WTC11 (cell line): ENCODE measurements around the gene ANO10. TPM values are rescaled to one million over a fixed set of nuclear protein-coding genes. Genes with fewer than 3 reads are reported as not detected.

ENCODE experiments used
- ATAC-seq: fragments of 200-7000 bp; cut with Tn5 transposase; 2 replicates; pipeline ENCODE4 v1.10.0; 2021; ENCODE audit warnings: mild to moderate bottlenecking, moderate library complexity
- CTCF ChIA-PET: fragments of 300-600 bp; sonication (Branson Sonifier 250); formaldehyde crosslinking; loops from one replicate; lab custom pipeline; 2021; ENCODE audit warnings: antibody characterized with exemption; lab: Charles Lee
- POLR2A ChIA-PET: fragments of 350-600 bp; sonication (Branson Sonifier 250); formaldehyde crosslinking; loops from one replicate; lab custom pipeline; 2021; ENCODE audit warnings: antibody characterized with exemption; lab: Charles Lee
- DNase-seq: peaks from one replicate; pipeline ENCODE4 v3.0.0; 2021; ENCODE audit warnings: low spot score
- H3K27ac Mint-ChIP-seq: 2 replicates; pipeline ENCODE4 v1.8.0; 2021; ENCODE audit warnings: mixed read lengths
- H3K27me3 Mint-ChIP-seq: 2 replicates; pipeline ENCODE4 v1.8.0; 2021; ENCODE audit warnings: low read depth, mild to moderate bottlenecking, moderate library complexity, mixed read lengths
- H3K36me3 Mint-ChIP-seq: 2 replicates; pipeline ENCODE4 v1.8.0; 2021; ENCODE audit warnings: mixed read lengths
- H3K4me1 Mint-ChIP-seq: 2 replicates; pipeline ENCODE4 v1.8.0; 2022; ENCODE audit warnings: mixed read lengths
- H3K4me3 Mint-ChIP-seq: 2 replicates; pipeline ENCODE4 v1.8.0; 2021; ENCODE audit warnings: mild to moderate bottlenecking, moderate library complexity, mixed read lengths
- H3K9me3 Mint-ChIP-seq: 2 replicates; pipeline ENCODE4 v1.8.0; 2021; ENCODE audit warnings: mixed read lengths
- CREB1 ChIP-seq: sonication (generic); formaldehyde crosslinking; IDR thresholded peaks from 2 replicates; pipeline ENCODE4 v1.8.0; 2023; ENCODE audit warnings: mild to moderate bottlenecking, missing genetic modification reagents
- FOXJ3 ChIP-seq: sonication (generic); formaldehyde crosslinking; IDR thresholded peaks from 2 replicates; pipeline ENCODE4 v1.9.0; 2021; ENCODE audit warnings: missing genetic modification reagents, mild to moderate bottlenecking, borderline replicate concordance
- FOXP1 ChIP-seq: sonication (generic); formaldehyde crosslinking; IDR thresholded peaks from 2 replicates; pipeline ENCODE4 v1.8.0; 2022; ENCODE audit warnings: missing genetic modification reagents, mild to moderate bottlenecking, moderate library complexity, borderline replicate concordance
- GABPB1 ChIP-seq: sonication (generic); formaldehyde crosslinking; IDR thresholded peaks from 2 replicates; pipeline ENCODE4 v1.8.1; 2023; ENCODE audit warnings: mild to moderate bottlenecking, missing genetic modification reagents
- JUN ChIP-seq: sonication (generic); formaldehyde crosslinking; IDR thresholded peaks from 2 replicates; pipeline ENCODE4 v1.8.0; 2023; ENCODE audit warnings: mild to moderate bottlenecking, missing genetic modification reagents
- MXD4 ChIP-seq: fragments of 250-450 bp; sonication (Bioruptor Pico); IDR thresholded peaks from 2 replicates; pipeline ENCODE4 v1.8.0; 2021; ENCODE audit warnings: mild to moderate bottlenecking, moderate library complexity, borderline replicate concordance
- NR2C2 ChIP-seq: sonication (generic); formaldehyde crosslinking; IDR thresholded peaks from 2 replicates; pipeline ENCODE4 v1.8.0; 2022; ENCODE audit warnings: mild to moderate bottlenecking, missing genetic modification reagents
- SMAD3 ChIP-seq: sonication (generic); formaldehyde crosslinking; IDR thresholded peaks from 2 replicates; pipeline ENCODE4 v1.8.0; 2022; ENCODE audit warnings: missing genetic modification reagents, mild to moderate bottlenecking, borderline replicate concordance
- SMAD4 ChIP-seq: sonication (generic); formaldehyde crosslinking; IDR thresholded peaks from 2 replicates; pipeline ENCODE4 v1.8.0; 2022; ENCODE audit warnings: mild to moderate bottlenecking, missing genetic modification reagents
- SOX15 ChIP-seq: fragments of 250-450 bp; sonication (Bioruptor Pico); IDR thresholded peaks from 2 replicates; pipeline ENCODE4 v1.9.0; 2021; ENCODE audit warnings: mild to moderate bottlenecking
- SP1 ChIP-seq: sonication (generic); formaldehyde crosslinking; conservative IDR thresholded peaks from 2 replicates; pipeline ENCODE4 v1.8.1; 2022; ENCODE audit warnings: missing genetic modification reagents
- TEAD1 ChIP-seq: sonication (generic); formaldehyde crosslinking; IDR thresholded peaks from 2 replicates; pipeline ENCODE4 v1.8.0; 2022; ENCODE audit warnings: mild to moderate bottlenecking, missing genetic modification reagents
- ZNF232 ChIP-seq: sonication (generic); formaldehyde crosslinking; IDR thresholded peaks from 2 replicates; pipeline ENCODE4 v1.8.0; 2022; ENCODE audit warnings: mild to moderate bottlenecking, missing genetic modification reagents
- ZNF317 ChIP-seq: sonication (generic); formaldehyde crosslinking; IDR thresholded peaks from 2 replicates; pipeline ENCODE4 v1.8.1; 2023; ENCODE audit warnings: low read depth, mild to moderate bottlenecking, moderate library complexity, missing genetic modification reagents, borderline replicate concordance
- total RNA-seq: library from RNA; stranded (reverse); gene quantifications from 3 replicates; pipeline ENCODE4 v1.2.3, GENCODE V29; 2021
- TF ChIP-seq, protein P1 (sequence below): sonication (generic); formaldehyde crosslinking; IDR thresholded peaks from 2 replicates; pipeline ENCODE4 v1.8.1; 2023; ENCODE audit warnings: mild to moderate bottlenecking, missing genetic modification reagents
- TF ChIP-seq, protein P2 (sequence below): fragments of 250-450 bp; sonication (Bioruptor Pico); IDR thresholded peaks from 2 replicates; pipeline ENCODE4 v1.9.0; 2021; ENCODE audit warnings: mild to moderate bottlenecking
- TF ChIP-seq, protein P3 (sequence below): fragments of 200-600 bp; IDR thresholded peaks from 2 replicates; pipeline ENCODE4 v1.8.0; 2022; ENCODE audit warnings: antibody characterized with exemption
- TF ChIP-seq, protein P4 (sequence below): sonication (generic); formaldehyde crosslinking; IDR thresholded peaks from 2 replicates; pipeline ENCODE4 v1.8.0; 2022; ENCODE audit warnings: mild to moderate bottlenecking, missing genetic modification reagents
- TF ChIP-seq, protein P5 (sequence below): sonication (generic); formaldehyde crosslinking; IDR thresholded peaks from 2 replicates; pipeline ENCODE4 v1.8.1; 2023; ENCODE audit warnings: mild to moderate bottlenecking, missing genetic modification reagents, moderate library complexity
- TF ChIP-seq, protein P6 (sequence below): fragments of 250-450 bp; sonication (Bioruptor Pico); IDR thresholded peaks from 2 replicates; pipeline ENCODE4 v1.9.0; 2021; ENCODE audit warnings: moderate library complexity, mild to moderate bottlenecking, inconsistent platforms, borderline replicate concordance
- TF ChIP-seq, protein P7 (sequence below): sonication (generic); formaldehyde crosslinking; IDR thresholded peaks from 2 replicates; pipeline ENCODE4 v1.8.0; 2023; ENCODE audit warnings: missing genetic modification reagents, mild to moderate bottlenecking, borderline replicate concordance
- TF ChIP-seq, protein P8 (sequence below): fragments of 250-450 bp; sonication (Bioruptor Pico); IDR thresholded peaks from 2 replicates; pipeline ENCODE4 v1.9.0; 2021; ENCODE audit warnings: mild to moderate bottlenecking

ANO10 gene
- total RNA-seq, 1 experiment from 2014 or later = 35.1 TPM

DNA sequence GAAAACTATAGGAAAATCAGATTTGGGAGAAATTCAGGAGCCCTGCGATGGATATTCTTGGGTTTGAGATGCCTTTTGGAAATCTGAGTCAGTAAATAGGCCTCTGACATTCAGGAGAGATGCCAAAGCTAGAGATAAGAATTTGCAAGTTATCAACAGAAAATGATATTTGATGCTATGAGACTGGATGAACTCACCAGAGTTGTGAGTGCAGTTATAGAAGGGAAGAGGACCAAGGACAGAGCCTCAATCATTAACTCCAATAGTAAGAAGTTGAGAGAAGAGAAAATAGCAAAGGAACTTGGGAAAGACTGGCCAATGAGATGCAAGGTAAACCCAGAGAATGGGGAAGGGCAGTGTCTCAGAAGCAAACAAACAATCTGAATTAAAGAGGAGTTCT is 7.9 kb upstream of the ANO10 start:
- ATAC-seq (no peak), DNase-seq (no peak)
- Mint-ChIP-seq H3K36me3 (peaks cover 18% of the 10 kb centered on the region), H3K27me3 (no peaks in the 10 kb centered on the region), H3K9me3 (peaks cover 42% of the 10 kb centered on the region), H3K27ac (no peak overlapping the region), H3K4me1 (no peaks in the 10 kb centered on the region), H3K4me3 (no peak overlapping the region)
- ChIA-PET CTCF (no interaction called here), POLR2A (no interaction called here)
- TF ChIP-seq, protein P1, sequence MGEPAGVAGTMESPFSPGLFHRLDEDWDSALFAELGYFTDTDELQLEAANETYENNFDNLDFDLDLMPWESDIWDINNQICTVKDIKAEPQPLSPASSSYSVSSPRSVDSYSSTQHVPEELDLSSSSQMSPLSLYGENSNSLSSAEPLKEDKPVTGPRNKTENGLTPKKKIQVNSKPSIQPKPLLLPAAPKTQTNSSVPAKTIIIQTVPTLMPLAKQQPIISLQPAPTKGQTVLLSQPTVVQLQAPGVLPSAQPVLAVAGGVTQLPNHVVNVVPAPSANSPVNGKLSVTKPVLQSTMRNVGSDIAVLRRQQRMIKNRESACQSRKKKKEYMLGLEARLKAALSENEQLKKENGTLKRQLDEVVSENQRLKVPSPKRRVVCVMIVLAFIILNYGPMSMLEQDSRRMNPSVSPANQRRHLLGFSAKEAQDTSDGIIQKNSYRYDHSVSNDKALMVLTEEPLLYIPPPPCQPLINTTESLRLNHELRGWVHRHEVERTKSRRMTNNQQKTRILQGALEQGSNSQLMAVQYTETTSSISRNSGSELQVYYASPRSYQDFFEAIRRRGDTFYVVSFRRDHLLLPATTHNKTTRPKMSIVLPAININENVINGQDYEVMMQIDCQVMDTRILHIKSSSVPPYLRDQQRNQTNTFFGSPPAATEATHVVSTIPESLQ (CRISPR knock-in tag) = no peak
- TF ChIP-seq ZNF317 (CRISPR knock-in tag) (no peak), ZNF232 (CRISPR knock-in tag) (no peak), TEAD1 (CRISPR knock-in tag) (no peak), CREB1 (CRISPR knock-in tag) (no peak), FOXJ3 (CRISPR knock-in tag) (no peak), SP1 (CRISPR knock-in tag) (no peak), GABPB1 (no peak), SMAD3 (CRISPR knock-in tag) (no peak), NR2C2 (CRISPR knock-in tag) (no peak), FOXP1 (CRISPR knock-in tag) (no peak), SOX15 (CRISPR knock-in tag) (no peak), MXD4 (CRISPR knock-in tag) (no peak), JUN (CRISPR knock-in tag) (no peak)
- TF ChIP-seq, protein P2, sequence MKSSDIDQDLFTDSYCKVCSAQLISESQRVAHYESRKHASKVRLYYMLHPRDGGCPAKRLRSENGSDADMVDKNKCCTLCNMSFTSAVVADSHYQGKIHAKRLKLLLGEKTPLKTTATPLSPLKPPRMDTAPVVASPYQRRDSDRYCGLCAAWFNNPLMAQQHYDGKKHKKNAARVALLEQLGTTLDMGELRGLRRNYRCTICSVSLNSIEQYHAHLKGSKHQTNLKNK (CRISPR knock-in tag) = no peak
- TF ChIP-seq, protein P3, sequence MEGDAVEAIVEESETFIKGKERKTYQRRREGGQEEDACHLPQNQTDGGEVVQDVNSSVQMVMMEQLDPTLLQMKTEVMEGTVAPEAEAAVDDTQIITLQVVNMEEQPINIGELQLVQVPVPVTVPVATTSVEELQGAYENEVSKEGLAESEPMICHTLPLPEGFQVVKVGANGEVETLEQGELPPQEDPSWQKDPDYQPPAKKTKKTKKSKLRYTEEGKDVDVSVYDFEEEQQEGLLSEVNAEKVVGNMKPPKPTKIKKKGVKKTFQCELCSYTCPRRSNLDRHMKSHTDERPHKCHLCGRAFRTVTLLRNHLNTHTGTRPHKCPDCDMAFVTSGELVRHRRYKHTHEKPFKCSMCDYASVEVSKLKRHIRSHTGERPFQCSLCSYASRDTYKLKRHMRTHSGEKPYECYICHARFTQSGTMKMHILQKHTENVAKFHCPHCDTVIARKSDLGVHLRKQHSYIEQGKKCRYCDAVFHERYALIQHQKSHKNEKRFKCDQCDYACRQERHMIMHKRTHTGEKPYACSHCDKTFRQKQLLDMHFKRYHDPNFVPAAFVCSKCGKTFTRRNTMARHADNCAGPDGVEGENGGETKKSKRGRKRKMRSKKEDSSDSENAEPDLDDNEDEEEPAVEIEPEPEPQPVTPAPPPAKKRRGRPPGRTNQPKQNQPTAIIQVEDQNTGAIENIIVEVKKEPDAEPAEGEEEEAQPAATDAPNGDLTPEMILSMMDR = no peak
- TF ChIP-seq, protein P4, sequence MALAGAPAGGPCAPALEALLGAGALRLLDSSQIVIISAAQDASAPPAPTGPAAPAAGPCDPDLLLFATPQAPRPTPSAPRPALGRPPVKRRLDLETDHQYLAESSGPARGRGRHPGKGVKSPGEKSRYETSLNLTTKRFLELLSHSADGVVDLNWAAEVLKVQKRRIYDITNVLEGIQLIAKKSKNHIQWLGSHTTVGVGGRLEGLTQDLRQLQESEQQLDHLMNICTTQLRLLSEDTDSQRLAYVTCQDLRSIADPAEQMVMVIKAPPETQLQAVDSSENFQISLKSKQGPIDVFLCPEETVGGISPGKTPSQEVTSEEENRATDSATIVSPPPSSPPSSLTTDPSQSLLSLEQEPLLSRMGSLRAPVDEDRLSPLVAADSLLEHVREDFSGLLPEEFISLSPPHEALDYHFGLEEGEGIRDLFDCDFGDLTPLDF (CRISPR knock-in tag) = no peak
- TF ChIP-seq, protein P5, sequence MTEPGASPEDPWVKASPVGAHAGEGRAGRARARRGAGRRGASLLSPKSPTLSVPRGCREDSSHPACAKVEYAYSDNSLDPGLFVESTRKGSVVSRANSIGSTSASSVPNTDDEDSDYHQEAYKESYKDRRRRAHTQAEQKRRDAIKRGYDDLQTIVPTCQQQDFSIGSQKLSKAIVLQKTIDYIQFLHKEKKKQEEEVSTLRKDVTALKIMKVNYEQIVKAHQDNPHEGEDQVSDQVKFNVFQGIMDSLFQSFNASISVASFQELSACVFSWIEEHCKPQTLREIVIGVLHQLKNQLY (CRISPR knock-in tag) = no peak
- TF ChIP-seq, protein P6, sequence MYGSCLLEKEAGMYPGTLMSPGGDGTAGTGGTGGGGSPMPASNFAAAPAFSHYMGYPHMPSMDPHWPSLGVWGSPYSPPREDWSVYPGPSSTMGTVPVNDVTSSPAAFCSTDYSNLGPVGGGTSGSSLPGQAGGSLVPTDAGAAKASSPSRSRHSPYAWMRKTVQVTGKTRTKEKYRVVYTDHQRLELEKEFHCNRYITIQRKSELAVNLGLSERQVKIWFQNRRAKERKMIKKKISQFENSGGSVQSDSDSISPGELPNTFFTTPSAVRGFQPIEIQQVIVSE = no peak

DNA sequence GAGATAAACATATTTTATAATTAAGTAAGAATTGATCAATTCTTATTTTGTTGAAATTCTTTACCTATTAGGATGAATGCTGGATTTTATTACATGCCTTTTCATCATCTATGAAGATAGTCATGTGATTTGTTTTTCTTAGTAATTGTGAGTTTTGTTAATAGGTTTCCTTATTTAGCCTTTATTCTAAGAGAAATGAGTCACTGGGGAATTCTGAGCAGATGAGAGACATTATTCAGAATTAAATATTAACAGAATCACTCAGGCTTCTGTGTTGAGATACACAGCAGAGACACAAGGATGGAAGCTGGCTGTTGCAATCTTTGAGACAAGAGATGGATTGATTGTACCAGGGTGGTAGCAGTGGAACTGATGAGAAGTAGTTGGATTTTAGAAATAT is 7.4 kb upstream of the ANO10 start:
- no peaks in the 10 kb centered on the region for H3K4me1 Mint-ChIP-seq
- TF ChIP-seq, protein P7, sequence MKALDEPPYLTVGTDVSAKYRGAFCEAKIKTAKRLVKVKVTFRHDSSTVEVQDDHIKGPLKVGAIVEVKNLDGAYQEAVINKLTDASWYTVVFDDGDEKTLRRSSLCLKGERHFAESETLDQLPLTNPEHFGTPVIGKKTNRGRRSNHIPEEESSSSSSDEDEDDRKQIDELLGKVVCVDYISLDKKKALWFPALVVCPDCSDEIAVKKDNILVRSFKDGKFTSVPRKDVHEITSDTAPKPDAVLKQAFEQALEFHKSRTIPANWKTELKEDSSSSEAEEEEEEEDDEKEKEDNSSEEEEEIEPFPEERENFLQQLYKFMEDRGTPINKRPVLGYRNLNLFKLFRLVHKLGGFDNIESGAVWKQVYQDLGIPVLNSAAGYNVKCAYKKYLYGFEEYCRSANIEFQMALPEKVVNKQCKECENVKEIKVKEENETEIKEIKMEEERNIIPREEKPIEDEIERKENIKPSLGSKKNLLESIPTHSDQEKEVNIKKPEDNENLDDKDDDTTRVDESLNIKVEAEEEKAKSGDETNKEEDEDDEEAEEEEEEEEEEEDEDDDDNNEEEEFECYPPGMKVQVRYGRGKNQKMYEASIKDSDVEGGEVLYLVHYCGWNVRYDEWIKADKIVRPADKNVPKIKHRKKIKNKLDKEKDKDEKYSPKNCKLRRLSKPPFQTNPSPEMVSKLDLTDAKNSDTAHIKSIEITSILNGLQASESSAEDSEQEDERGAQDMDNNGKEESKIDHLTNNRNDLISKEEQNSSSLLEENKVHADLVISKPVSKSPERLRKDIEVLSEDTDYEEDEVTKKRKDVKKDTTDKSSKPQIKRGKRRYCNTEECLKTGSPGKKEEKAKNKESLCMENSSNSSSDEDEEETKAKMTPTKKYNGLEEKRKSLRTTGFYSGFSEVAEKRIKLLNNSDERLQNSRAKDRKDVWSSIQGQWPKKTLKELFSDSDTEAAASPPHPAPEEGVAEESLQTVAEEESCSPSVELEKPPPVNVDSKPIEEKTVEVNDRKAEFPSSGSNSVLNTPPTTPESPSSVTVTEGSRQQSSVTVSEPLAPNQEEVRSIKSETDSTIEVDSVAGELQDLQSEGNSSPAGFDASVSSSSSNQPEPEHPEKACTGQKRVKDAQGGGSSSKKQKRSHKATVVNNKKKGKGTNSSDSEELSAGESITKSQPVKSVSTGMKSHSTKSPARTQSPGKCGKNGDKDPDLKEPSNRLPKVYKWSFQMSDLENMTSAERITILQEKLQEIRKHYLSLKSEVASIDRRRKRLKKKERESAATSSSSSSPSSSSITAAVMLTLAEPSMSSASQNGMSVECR (CRISPR knock-in tag) = no peak
- TF ChIP-seq, protein P8, sequence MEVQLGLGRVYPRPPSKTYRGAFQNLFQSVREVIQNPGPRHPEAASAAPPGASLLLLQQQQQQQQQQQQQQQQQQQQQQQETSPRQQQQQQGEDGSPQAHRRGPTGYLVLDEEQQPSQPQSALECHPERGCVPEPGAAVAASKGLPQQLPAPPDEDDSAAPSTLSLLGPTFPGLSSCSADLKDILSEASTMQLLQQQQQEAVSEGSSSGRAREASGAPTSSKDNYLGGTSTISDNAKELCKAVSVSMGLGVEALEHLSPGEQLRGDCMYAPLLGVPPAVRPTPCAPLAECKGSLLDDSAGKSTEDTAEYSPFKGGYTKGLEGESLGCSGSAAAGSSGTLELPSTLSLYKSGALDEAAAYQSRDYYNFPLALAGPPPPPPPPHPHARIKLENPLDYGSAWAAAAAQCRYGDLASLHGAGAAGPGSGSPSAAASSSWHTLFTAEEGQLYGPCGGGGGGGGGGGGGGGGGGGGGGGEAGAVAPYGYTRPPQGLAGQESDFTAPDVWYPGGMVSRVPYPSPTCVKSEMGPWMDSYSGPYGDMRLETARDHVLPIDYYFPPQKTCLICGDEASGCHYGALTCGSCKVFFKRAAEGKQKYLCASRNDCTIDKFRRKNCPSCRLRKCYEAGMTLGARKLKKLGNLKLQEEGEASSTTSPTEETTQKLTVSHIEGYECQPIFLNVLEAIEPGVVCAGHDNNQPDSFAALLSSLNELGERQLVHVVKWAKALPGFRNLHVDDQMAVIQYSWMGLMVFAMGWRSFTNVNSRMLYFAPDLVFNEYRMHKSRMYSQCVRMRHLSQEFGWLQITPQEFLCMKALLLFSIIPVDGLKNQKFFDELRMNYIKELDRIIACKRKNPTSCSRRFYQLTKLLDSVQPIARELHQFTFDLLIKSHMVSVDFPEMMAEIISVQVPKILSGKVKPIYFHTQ (CRISPR knock-in tag) = no peak
- no peak for TF ChIP-seq SMAD4
- no peak overlapping the region for H3K4me3 Mint-ChIP-seq
- H3K36me3 Mint-ChIP-seq = peaks cover 18% of the 10 kb centered on the region
- ATAC-seq (no peak), DNase-seq (no peak)
- H3K27ac Mint-ChIP-seq = no peak overlapping the region
- ChIA-PET POLR2A (no interaction called here), CTCF (no interaction called here)
- peaks cover 43% of the 10 kb centered on the region for H3K9me3 Mint-ChIP-seq
- no peaks in the 10 kb centered on the region for H3K27me3 Mint-ChIP-seq
